NK-92 (cell line): ENCODE results near the gene CNKSR3.

Source experiments
- DNase-seq: peaks from one replicate; lab custom pipeline; 2025; ENCODE audit not compliant: unreplicated experiment; lab: John Stamatoyannopoulos, UW

The CNKSR3 gene

DNA sequence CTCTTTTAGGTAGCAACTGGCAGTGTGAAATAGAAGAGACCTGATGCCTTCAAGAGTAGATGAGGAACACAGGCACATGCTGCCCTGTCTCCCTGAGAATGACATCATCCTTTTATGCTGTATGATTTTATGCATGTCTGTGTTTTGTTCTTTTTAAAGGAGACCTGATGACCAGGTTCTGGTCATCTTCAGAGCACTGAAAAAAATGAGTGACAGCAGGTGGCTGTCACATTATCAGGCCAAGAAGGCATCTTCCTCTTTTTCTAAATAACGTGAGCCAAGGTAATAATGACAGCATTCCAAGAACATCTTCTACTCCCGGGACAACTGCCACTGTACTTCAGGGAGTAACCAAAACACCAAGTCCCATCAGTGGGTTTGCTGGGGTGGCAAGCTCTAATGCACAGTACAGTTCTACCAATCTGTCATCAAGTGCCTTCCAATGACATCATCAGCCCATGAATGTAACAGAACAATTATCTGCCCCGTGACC, 28.9 kb downstream of the CNKSR3 start:
- no peak for DNase-seq

DNA sequence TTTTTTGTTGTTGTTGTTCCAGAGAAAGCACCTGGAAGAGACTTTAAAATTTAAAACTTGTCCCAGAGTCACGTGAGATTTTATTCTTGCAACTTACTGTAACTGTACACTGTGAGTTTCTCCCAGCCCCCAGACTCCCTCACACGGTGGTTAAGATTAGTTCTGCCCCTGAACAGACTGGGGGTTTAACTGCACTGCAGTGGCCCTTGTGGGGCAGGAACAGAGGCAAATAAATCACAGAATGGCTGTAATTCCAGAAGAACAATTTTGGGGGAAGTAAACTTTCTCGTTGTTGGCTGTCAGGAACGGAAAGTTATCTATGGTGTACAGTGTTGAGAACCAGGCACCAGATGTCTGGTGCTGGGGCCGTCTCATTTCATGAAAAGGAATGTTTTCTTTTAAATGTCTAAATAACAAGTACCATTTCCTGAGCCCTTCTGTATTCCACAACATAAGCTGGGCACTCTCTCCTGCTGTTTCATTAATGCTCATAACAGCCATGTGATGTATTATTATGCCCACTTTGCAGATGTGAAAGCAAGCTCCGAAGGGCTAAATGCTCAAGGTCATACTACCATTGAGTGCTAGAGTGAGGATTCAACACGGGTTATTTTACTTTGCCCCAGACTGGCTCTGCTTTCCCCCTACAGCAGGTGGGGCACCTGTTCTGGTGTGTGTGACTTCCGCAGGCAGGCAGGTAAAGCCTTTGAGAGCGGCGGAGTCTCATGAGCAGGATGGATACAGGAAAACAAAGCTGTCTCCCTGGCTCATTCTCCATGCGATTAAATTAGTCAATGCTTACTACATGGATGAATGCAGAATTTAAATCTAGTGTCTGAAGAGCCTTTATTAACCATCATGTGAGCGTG, 30.5 kb downstream of the CNKSR3 start:
- no peak for DNase-seq

DNA sequence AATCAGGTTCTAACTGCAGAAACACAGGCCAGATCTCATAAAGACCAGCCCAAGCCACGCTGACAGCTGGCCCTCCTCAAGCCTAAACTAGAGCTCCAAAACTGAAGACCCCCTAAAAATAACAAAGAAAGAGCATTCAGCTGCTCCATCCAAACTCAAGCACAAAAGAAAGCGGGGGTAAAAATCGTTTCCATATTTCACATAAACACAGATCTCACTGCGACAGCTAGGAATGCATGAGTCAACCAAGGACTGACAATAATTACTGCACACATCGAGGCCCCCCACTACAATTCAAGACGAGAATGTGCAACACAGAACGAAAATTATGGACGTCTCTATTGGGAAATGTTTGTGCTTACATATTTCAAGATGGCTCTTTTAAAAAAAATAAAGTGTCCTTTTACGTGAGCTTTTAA, 31.1 kb downstream of the CNKSR3 start:
- DNase-seq, result no peak

DNA sequence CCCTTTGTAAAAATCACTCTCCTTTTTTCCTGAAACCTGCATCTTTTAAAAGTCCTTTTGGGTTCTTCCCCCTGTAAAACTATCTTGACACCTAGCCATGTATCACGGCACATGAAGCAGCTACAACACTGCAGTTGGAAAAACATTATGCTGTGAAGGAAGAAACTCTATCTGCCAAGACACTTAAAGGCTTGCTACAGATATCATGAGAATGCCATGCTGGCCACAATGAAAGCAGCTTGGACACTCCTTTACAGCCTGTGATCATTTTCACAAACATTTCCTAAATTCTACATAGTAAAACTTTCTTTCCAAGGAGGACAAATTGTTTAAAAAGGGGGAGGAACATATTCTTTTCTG, 31.8 kb downstream of the CNKSR3 start:
- DNase-seq, result no peak

DNA sequence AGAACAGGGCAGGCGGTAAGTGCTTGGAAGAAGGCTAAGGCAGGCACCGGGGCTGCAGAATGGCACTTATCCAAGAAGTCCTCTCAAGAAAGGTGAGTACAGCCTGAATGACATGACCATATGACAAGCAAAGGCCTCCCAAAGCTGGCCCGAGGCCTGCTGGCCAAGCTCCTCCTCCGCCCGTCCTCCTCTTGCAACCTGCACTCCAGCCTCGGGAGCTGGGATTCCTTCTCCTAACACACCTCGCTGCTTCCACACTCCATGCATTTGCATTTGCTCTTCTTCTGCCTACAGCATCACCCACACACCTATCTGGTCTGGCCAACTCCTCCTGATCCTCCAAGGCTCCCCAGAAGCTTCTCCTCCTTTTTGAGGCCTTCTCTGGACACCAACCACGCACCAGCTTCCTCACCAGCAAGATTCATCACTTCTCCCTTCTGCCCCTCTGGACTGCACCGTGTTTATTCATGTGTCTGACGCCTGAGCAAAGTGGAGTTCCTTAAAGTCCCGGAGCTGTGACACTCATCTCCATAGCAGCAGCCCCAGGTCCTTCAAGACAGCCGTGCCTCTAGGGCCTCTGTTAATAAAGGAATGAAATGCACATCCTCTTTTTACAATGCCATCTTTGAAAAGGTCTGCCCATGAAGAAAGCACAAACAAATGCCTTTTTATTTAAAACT, 32.3 kb downstream of the CNKSR3 start:
- DNase-seq, result no peak

DNA sequence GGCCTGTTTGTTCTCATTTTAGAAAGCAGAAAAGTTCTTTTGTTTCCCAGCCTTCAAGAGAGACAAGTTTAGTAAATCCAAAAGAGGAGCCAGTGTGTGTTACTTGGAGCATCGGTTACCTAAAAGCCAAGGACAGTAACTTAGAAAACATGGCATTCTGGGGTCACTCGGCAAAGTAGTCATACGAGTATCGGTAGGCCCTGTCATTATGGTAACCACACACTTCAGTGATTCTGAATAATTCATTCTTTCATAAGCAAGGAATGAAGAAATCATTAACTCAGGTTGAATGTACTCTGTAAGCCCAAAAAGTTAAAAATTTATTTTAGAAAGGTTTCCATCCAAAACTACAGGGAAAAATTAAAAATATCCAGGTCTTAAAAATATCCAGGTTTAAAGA, 34.0 kb downstream of the CNKSR3 start:
- no peak for DNase-seq

DNA sequence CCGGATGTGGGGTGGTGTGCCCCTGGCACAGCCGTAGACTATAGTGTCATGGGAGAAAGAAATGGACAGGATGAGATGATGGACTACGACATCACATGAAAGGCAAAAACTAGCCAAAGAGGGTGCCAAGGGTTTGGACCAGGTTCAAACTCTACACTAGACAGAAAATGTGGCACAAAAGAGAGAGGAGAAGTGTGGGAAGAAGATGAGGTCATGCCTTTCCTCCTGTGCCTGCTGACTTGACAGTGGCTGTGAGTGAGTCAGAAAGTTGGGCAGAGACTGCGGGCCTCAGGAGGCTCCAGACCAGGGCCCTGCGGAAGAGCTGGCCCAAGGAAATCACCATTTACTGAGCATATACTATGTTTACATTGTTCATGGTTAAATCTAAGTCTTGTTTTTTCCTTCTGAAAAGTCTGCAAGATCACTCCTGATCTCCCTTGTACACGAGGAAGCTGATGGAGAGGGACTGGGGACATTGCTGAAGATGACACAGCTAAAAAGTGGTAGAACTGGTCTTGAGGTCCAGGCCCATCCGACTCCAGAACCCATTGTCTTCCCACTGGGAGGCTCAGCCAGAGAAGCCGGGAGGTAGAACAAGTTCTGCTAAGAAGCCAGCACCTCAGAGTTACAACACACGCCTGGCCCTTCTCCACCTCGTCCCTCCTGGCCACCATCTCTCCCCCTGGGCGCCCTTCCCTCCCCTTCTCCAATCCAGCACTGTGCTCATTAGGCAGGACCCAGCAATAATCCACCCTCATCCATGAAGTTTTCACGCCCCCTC, 35.6 kb downstream of the CNKSR3 start:
- DNase-seq, result no peak

DNA sequence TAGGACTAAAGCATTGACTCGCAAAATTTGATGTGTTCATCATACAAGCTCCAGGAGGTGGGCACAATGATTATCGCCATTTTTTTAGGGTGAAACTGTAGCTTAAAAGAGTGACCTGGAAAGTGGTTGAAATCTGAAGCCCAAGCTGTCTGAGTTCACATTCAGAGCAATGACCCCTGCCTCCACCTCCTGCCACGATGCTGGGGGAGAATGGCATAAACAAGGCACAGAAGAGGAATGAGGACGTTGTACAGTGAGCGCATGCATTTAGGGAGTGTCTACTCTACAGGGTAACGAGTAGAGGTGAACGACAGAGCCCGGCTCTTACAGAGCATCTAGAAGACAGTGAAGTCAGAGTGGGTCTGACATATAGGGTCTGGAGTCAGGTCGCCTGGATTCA, 37.2 kb downstream of the CNKSR3 start:
- DNase-seq, result no peak

DNA sequence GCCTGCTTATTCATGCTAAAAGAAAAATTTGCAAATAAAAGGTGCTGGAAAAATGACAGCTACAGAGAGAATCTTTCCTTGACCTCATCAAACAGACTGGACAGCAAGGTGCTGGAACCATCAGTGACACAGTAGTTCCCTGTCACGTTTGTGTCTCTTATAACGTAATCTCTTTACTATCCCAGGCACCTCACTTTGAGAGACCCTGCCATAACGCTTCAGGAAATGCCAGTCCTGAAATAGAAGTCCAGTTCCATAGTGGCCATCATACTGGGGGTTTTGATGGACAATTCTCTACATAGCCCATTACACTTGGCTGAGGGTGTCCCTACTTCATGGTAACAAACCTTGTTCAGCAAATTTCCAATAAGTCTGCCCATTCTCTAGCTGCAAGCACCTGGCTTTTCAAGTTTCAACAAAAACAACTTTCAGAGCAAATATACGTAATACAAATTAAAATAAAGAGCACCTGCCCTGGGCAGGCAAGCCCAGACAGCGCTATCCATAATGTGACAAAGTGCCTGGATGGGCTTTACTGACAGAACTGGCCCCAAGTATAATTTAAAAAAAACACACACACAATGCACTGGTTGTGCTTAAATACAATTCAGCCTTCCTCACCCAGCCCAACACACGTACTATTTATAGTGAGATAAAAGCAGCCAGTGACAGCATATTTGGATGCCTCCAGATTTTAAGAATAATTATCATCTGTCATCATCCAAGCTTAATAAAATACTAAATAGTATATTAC, 38.7 kb downstream of the CNKSR3 start:
- no peak for DNase-seq

DNA sequence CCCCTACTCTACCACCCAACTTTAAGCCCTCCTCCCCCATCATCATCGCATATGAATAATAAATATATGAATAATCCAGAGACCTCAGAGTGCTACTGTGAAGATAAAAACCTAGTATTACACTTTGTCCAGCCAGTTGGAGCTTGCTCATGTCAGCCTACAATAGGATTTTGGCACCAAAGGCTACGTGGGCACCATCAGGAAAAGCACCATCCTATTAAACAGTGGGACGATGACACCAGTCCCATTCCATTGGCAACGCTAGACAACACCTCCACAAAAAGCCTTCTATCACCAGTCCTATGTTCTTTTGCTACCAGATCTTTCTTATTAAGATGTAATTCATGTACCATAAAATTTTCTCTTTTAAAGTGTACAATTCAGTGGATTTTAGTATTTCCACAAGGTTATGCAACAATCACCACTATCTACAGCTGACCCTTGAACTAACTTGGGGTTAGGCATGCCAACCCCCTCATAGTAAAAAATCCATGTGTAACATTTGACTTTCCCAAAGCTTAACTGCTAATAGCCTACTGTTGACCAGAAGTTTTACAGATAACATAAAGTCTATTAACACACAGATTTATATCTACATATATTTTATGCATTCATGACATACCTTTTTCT, 41.1 kb downstream of the CNKSR3 start:
- no peak for DNase-seq

DNA sequence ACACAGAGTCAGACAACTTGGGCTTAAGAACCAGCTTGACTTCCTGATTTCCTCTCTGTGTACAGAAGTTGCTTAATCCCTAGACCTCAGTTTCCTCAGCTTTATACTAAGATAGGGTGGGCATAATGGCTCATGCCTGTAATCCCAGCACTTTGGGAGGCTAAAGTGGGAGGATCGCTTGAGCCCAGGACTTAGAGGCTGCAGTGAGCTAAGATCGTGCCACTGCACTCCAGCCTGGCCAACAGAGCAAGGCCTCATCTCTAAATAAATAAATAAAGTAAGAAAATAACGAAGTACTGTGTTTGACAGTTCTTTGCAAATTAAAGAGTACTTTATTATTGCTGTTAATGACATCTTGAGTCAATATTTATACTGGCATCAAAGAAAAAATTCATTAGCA, 41.7 kb downstream of the CNKSR3 start:
- DNase-seq, result no peak

DNA sequence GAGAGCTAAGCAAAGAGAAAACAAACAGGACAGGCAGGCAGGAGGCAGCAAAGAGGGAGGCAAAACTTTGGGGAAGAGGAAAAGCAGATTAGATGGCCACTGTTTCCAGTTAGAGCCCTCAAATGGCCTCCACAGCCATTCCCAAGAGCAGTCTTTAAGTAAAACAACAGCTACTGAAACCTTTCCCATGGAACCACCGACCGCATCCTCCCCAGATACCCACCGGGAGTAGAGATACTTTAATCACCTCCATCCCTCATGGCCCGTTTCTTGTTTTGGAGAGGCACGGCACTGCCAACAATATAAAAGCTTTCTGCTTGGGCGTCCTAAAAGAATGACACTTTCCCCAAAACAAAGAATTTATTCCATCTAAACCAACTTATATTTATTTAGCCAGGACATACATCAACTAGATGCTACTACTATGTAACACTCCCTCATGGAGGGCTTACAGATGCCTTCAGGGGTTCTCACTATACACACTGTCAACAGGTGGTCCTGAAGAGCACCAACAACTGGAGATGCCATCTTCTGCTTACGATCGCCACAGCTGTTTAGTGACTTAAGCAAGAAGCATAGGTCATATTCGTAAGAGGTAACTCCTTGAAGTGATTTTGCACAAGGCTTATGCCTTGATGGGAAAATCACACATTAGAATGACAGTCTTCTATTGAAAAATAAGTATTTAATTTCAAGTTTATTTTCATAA, 43.4 kb downstream of the CNKSR3 start:
- no peak for DNase-seq

DNA sequence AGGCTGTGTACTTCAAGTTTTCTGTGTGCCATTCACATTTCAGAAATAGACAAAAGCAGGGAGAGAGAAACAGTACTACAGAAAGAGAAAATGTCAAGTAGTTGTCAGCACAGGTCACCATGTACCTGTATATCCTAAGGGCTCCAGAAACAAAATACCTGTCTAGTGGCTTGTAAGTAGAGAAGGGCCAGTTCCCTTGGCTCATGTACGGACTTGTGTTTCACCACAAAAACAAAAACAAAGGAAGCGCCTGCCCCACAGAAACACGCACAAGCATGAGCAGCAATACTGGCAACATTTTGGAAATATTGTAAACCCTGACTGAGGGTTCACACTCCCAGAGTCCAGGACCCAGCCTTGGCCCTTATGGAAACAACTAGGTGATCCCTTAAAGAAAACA, 44.3 kb downstream of the CNKSR3 start:
- no peak for DNase-seq

DNA sequence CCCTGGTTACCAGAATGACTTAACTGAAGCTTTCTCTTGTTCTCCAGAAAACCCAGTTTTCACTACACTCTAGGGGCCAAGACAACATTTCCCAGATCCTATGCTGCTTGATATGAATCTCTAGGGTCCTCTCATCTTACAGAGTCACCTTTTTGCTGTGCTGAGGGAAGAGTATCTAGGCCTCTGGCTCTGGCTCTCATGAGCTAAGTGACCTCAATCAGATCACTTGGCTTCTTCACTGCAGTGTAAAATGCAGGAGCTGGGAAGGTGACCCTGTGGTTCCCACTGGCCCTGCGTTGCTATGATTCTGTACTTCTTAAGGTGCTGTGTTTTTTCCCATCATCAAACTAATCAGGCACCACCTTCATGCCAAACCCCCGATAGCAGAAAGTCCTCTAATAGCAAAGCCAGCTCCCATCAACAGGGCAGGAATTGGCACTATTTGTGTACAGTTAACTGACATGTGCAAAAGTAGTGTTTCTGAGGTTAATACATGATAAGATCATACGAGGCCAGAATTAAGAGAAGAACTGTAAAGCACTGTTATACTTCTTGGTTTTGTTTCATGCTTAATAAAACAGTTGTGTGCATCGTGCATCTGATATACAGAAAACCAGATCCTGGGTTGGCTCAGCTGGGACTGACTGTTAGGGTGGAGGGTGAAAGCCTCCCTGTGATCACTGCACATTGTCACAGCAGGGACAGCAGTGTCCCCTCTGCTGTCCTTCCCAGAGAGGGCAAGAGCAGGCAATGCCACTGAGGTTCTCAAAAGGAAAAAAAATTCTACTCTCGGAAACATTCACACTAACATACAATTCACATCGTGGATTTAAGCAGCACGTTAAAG, 46.7 kb downstream of the CNKSR3 start:
- no peak for DNase-seq

DNA sequence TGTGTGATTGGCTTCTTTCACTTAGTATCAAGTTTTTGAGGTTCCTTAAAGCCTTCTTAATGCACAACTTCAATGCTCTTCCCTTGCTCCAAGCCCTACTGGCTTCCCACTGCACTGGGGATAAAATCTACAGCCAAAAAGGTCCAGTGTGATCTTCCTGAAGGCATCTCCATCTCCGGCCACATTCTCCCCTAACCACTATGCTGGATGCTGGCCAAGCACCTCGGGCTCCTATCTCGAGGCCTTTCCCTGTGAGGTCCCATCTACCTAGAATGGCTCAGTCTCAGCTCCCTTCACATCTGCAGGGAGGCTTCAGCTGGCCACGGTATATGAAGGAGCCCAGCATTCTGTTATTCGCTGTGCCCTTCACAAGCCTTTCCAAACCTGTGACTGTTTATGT, 48.1 kb downstream of the CNKSR3 start:
- DNase-seq, result no peak

DNA sequence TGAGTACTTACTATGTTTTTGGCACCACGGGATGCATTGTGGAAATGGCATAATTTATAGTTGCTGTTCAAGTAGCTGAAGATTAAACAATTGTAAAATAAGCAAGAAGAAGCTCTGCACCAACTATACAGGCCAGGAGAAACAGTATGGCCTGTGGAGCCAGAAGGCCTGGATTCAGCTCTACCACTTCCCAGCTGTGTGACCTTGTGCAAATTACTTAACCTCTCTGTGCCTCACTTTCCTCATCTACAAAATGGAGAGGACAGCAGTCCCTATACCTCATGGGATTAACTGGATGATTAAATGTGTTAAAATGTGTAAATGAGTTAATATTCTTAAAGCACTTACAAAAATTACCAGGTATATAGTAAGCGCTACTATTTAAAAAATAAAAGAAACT, 49.1 kb downstream of the CNKSR3 start:
- no peak for DNase-seq

DNA sequence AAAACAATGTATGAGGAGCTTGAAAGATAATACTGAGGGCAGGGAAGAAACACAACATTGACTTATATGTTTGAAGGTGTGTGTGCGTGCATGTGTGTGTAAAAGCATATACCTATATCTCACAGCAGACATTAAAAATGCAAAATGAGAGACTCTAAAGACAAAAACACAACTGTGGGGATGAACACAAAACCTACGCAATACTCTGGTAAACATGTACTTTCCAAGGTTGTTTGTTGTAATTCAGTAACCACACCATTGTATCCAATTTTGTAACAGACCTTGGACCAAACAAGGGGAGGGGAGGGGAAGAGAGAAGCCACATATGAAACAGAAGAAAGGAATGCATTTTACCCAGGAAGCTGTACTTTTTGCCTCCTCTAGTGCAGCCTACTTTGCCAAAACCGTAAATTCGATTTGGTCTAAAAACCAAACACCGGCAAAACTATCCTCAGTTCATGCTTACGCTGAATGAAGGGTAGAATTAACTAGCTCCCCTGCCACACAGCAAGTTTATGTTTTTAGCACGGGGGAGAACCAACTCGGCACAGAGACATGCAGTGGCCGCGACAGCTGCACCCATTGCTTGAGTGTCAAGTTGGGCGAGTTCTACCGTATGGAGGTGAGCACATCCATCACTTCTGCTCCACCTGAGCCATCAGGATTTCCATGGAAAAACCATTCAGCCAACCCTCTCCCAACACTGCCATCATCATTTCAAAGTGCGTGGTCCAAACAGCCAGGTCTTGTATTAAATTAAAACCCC, 50.0 kb downstream of the CNKSR3 start:
- DNase-seq, result no peak

DNA sequence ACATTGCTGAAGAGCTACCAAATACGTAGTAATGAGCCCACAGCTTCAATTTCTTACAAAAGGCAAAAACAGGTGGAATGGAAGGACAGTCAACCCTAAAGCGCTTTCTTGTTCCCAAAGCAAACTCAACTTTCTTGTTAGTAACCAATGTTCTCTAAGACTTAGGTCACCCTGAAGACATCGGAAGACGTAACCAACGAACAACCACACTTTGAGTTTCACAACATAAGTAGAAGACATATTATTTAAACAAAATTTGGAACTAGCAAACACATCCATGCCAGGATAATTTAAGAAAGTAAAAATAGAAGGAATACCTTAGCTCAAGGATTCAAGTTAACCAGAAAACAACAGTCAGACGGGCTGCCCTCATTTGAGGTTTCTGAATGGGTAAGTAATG, 51.0 kb downstream of the CNKSR3 start:
- no peak for DNase-seq
